ENCODE results near the gene CMIP. TPM values are rescaled to one million over a fixed set of nuclear protein-coding genes. Genes with fewer than 3 reads are reported as not detected.

Gene CMIP
- total RNA-seq, 1 donor from 2014 or later, result 19.1 TPM

GRCh38 chr16:81578636-81579413, 134.2 kb downstream of the CMIP start:
- no peak overlapping the region for H3K4me3 ChIP-seq (ENCODE audit: low read depth, low read length)
- DNase-seq (ENCODE audit: low read depth), result no peak
- no peak for TF ChIP-seq CTCF (conservative IDR thresholded peaks at IDR 0.05; ENCODE audit: low read depth, low read length)

- DNase-seq (ENCODE audit: low read depth), result no peak
- TF ChIP-seq CTCF (conservative IDR thresholded peaks at IDR 0.05; ENCODE audit: low read depth, low read length), result no peak
- H3K4me3 ChIP-seq (ENCODE audit: low read depth, low read length), result no peak overlapping the region
Measured at GRCh38 chr16:81581107-81581506, 136.5 kb downstream of the CMIP start.

GRCh38 chr16:81582655-81583441, 138.2 kb downstream of the CMIP start:
- H3K4me3 ChIP-seq (ENCODE audit: low read depth, low read length), result no peak overlapping the region
- DNase-seq (ENCODE audit: low read depth), result no peak
- no peak for TF ChIP-seq CTCF (conservative IDR thresholded peaks at IDR 0.05; ENCODE audit: low read depth, low read length)

GRCh38 chr16:81583893-81584631, 139.5 kb downstream of the CMIP start:
- TF ChIP-seq CTCF (conservative IDR thresholded peaks at IDR 0.05; ENCODE audit: low read depth, low read length), result no peak
- no peak overlapping the region for H3K4me3 ChIP-seq (ENCODE audit: low read depth, low read length)
- no peak for DNase-seq (ENCODE audit: low read depth)

- peak; percentile 54 for TF ChIP-seq CTCF (conservative IDR thresholded peaks at IDR 0.05; ENCODE audit: low read depth, low read length)
- no peak overlapping the region for H3K4me3 ChIP-seq (ENCODE audit: low read depth, low read length)
- DNase-seq (ENCODE audit: low read depth), result no peak
Measured at GRCh38 chr16:81585785-81586184, 141.2 kb downstream of the CMIP start.

- DNase-seq (ENCODE audit: low read depth), result no peak
- no peak for TF ChIP-seq CTCF (conservative IDR thresholded peaks at IDR 0.05; ENCODE audit: low read depth, low read length)
- H3K4me3 ChIP-seq (ENCODE audit: low read depth, low read length), result no peak overlapping the region
Measured at GRCh38 chr16:81586417-81586816, 141.8 kb downstream of the CMIP start.
